Panc1 (cell line): ENCODE data around the gene CFAP20DC. TPM values are rescaled to one million over a fixed set of nuclear protein-coding genes. Genes with fewer than 3 reads are reported as not detected.

Experiments
- ATAC-seq: fragments of 200-7000 bp; cut with Tn5 transposase; 2 replicates; pipeline ENCODE4 v1.9.1; 2020; ENCODE audit warnings: mild to moderate bottlenecking, moderate library complexity
- BruUV-seq: library from RNA; stranded (reverse); fragments of 400-500 nt; replicated peaks from 2 replicates; lab custom pipeline; 2021; lab: Mats Ljungman, UMichigan
- CTCF ChIA-PET: fragments of 300-600 bp; sonication (Branson Sonifier 250); formaldehyde crosslinking; loops from one replicate; lab custom pipeline; 2022; ENCODE audit warnings: antibody characterized with exemption; lab: Charles Lee
- POLR2A ChIA-PET: fragments of 300-600 bp; sonication (Branson Sonifier 250); formaldehyde crosslinking; loops from one replicate; lab custom pipeline; 2022; ENCODE audit warnings: antibody characterized with exemption; lab: Charles Lee
- DNase-seq: peaks from one replicate; pipeline ENCODE4 v3.0.0-alpha.2; 2010; ENCODE audit warnings: low read depth, low spot score
- H3K27ac ChIP-seq: 2 replicates; pipeline ENCODE4 v1.5.1; 2011; ENCODE audit warnings: mild to moderate bottlenecking, low read length, inconsistent platforms
- H3K27me3 ChIP-seq: fragments of 200-500 bp; sonication (Bioruptor generic); 2 replicates; pipeline ENCODE4 v1.6.0; 2014; ENCODE audit warnings: low read length, inconsistent platforms; ENCODE audit not compliant: control insufficient read depth, insufficient read depth
- H3K36me3 ChIP-seq: fragments of 200-500 bp; sonication (Bioruptor generic); 2 replicates; pipeline ENCODE4 v1.5.1; 2014; ENCODE audit warnings: inconsistent platforms, mild to moderate bottlenecking, low read length, moderate library complexity; ENCODE audit not compliant: control insufficient read depth, insufficient read depth
- H3K4me1 ChIP-seq: 2 replicates; pipeline ENCODE4 v1.5.1; 2011; ENCODE audit warnings: inconsistent platforms, mild to moderate bottlenecking, low read length, moderate library complexity; ENCODE audit not compliant: control insufficient read depth, insufficient read depth
- H3K4me3 ChIP-seq, 2 experiments: 2 replicates each; pipeline ENCODE4 v1.5.1; 2011 to 2012; ENCODE audit warnings: low read depth in 2 of 2, low read length in 2 of 2, mild to moderate bottlenecking in 2 of 2, inconsistent platforms in 1 of 2, moderate library complexity in 1 of 2
- H3K9me3 ChIP-seq: fragments of 200-500 bp; sonication (Bioruptor generic); 2 replicates; pipeline ENCODE4 v1.5.1; 2014; ENCODE audit warnings: low read depth, mild to moderate bottlenecking, inconsistent platforms, low read length, moderate library complexity; ENCODE audit not compliant: control insufficient read depth, insufficient read depth
- CTCF ChIP-seq: fragments of 450-650 bp; IDR thresholded peaks from 2 replicates; pipeline ENCODE4 v1.5.1; 2017; ENCODE audit warnings: mild to moderate bottlenecking
- POLR2AphosphoS5 ChIP-seq: IDR thresholded peaks from 2 replicates; pipeline ENCODE4 v1.6.1; 2012; ENCODE audit warnings: mild to moderate bottlenecking, low read depth, low read length, moderate library complexity
- REST ChIP-seq, 2 experiments: IDR thresholded peaks; 2 replicates each; pipeline ENCODE4 v1.6.1; 2011 to 2012; ENCODE audit warnings: low read depth in 2 of 2, control low read depth in 1 of 2, low read length in 1 of 2, mild to moderate bottlenecking in 1 of 2, moderate library complexity in 1 of 2; ENCODE audit not compliant: insufficient read depth in 1 of 2
- SIN3A ChIP-seq: IDR thresholded peaks from 2 replicates; pipeline ENCODE4 v1.6.1; 2012; ENCODE audit warnings: low read depth, mild to moderate bottlenecking, low read length, moderate library complexity, borderline replicate concordance; ENCODE audit not compliant: insufficient read depth
- TCF7L2 ChIP-seq: IDR thresholded peaks from 2 replicates; pipeline ENCODE4 v1.6.1; 2011; ENCODE audit warnings: mild to moderate bottlenecking, low read depth, low read length, inconsistent platforms
- in situ Hi-C: cut with HindIII; loops from 2 replicates; pipeline ENCODE4 v1.10.0; 2016; ENCODE audit warnings: low sequenced_read_pairs, low pct_unique_long_range_greater_than_20kb
- intact Hi-C: fragments of 100-400 bp; cut with micrococcal nuclease; formaldehyde crosslinking; loops from one replicate; pipeline ENCODE4 v1.10.0; 2022; ENCODE audit not compliant: unreplicated experiment
- total RNA-seq: library from RNA; stranded (reverse); gene quantifications from one replicate; pipeline ENCODE4 v1.2.1, GENCODE V29; 2021; ENCODE audit not compliant: unreplicated experiment

CFAP20DC gene
- total RNA-seq, 1 experiment from 2014 or later, result 4.0 TPM

GRCh38 chr3:59085976-59086375 is 36.2 kb upstream of the CFAP20DC start:
- TF ChIP-seq REST (IDR thresholded peaks at IDR 0.05; ENCODE audit: insufficient read depth in 1 of 2, low read depth in 2 of 2, low read length in 1 of 2), result no peak
- no peak for TF ChIP-seq CTCF
- no peak for TF ChIP-seq SIN3A
- no peak for TF ChIP-seq POLR2AphosphoS5
- no peak for TF ChIP-seq TCF7L2
- Histone ChIP-seq H3K36me3 (no peaks in the 10 kb centered on the region), H3K27ac (no peak overlapping the region), H3K9me3 (no peaks in the 10 kb centered on the region), H3K4me3 (no peak overlapping the region), H3K4me1 (no peaks in the 10 kb centered on the region), H3K27me3 (no peaks in the 10 kb centered on the region)
- POLR2A ChIA-PET, result no interaction called here
- in situ Hi-C loops, result no loop called here
- intact Hi-C loops, result no loop called here
- ATAC-seq, result no peak
- CTCF ChIA-PET, result no interaction called here
- DNase-seq, result no peak
- BruUV-seq, result no TSS peak

- no peak for TF ChIP-seq SIN3A
- TF ChIP-seq CTCF, result no peak
- no peak for TF ChIP-seq TCF7L2
- Histone ChIP-seq H3K27me3 (no peaks in the 10 kb centered on the region), H3K9me3 (no peaks in the 10 kb centered on the region), H3K36me3 (no peaks in the 10 kb centered on the region), H3K4me3 (no peak overlapping the region), H3K4me1 (no peaks in the 10 kb centered on the region), H3K27ac (no peak overlapping the region)
- intact Hi-C loops (no loop called here), in situ Hi-C loops (no loop called here)
- ChIA-PET CTCF (no interaction called here), POLR2A (no interaction called here)
- ATAC-seq, result no peak
- BruUV-seq, result no TSS peak
- no peak for DNase-seq
Measured at GRCh38 chr3:59084583-59084982, 34.8 kb upstream of the CFAP20DC start.

- Histone ChIP-seq H3K4me3 (no peak overlapping the region), H3K9me3 (no peaks in the 10 kb centered on the region), H3K27me3 (no peaks in the 10 kb centered on the region), H3K4me1 (no peaks in the 10 kb centered on the region), H3K27ac (no peak overlapping the region), H3K36me3 (no peaks in the 10 kb centered on the region)
- TF ChIP-seq SIN3A, result no peak
- TF ChIP-seq POLR2AphosphoS5, result no peak
- TF ChIP-seq TCF7L2, result no peak
- no peak for TF ChIP-seq REST (IDR thresholded peaks at IDR 0.05; ENCODE audit: insufficient read depth in 1 of 2, low read depth in 2 of 2, low read length in 1 of 2)
- TF ChIP-seq CTCF, result no peak
- POLR2A ChIA-PET, result no interaction called here
- DNase-seq (no peak), ATAC-seq (no peak)
- in situ Hi-C loops (no loop called here), intact Hi-C loops (no loop called here)
- CTCF ChIA-PET, result no interaction called here
- BruUV-seq, result no TSS peak
Measured at GRCh38 chr3:59082106-59082505, 32.3 kb upstream of the CFAP20DC start.
